Gastroesophageal sphincter (tissue), 4 donors: ENCODE results near the gene ADAMTS2. TPM values are rescaled to one million over a fixed set of nuclear protein-coding genes. Genes with fewer than 3 reads are reported as not detected.

Source experiments
- ATAC-seq: fragments of 150-250 bp; one replicate; pipeline ENCODE4 v1.9.1; 2016; ENCODE audit warnings: mild to moderate bottlenecking, moderate library complexity
- H3K27ac ChIP-seq, 4 donors: fragments of 200-600 bp; sonication (generic) in 3 of 4; 1 replicate in 3 of 4; 2 replicates in 1 of 4; pipeline ENCODE4 v1.5.1; 2016 to 2019
- H3K27me3 ChIP-seq: fragments of 200-600 bp; sonication (generic); one replicate; pipeline ENCODE4 v1.5.1; 2019
- H3K36me3 ChIP-seq, 2 donors: fragments of 200-600 bp; sonication (generic); one replicate each; pipeline ENCODE4 v1.5.1; 2019; ENCODE audit warnings: control low read depth in 1 of 2
- H3K4me1 ChIP-seq, 3 donors: fragments of 200-600 bp; sonication (generic); 1 replicate in 2 of 3; 2 replicates in 1 of 3; pipeline ENCODE4 v1.5.1; 2016 to 2019; ENCODE audit warnings: control low read depth in 2 of 3
- H3K4me3 ChIP-seq, 2 donors: fragments of 200-600 bp; sonication (generic); one replicate each; pipeline ENCODE4 v1.5.1; 2019; ENCODE audit warnings: mild to moderate bottlenecking in 1 of 2, moderate library complexity in 1 of 2
- H3K9me3 ChIP-seq, 3 donors: fragments of 200-600 bp; sonication (generic); one replicate each; pipeline ENCODE4 v1.5.1; 2017 to 2019; ENCODE audit warnings: control low read depth in 2 of 3
- EP300 ChIP-seq: sonication (generic); formaldehyde crosslinking; IDR thresholded peaks from one replicate; pipeline ENCODE4 v1.6.1; 2017; ENCODE audit warnings: antibody characterized with exemption, mild to moderate bottlenecking
- POLR2A ChIP-seq, 2 donors: fragments of 450-650 bp; IDR thresholded peaks; one replicate each; pipeline ENCODE4 v1.6.1; 2017; ENCODE audit warnings: antibody characterized with exemption in 2 of 2, mild to moderate bottlenecking in 2 of 2, moderate library complexity in 1 of 2
- POLR2AphosphoS5 ChIP-seq: sonication (generic); formaldehyde crosslinking; IDR thresholded peaks from one replicate; pipeline ENCODE4 v1.6.1; 2017; ENCODE audit warnings: antibody characterized with exemption
- WGBS, 2 donors: methylation state at CpG; one replicate each; pipeline ENCODE4 v1.1.5; 2018; ENCODE audit warnings: low coverage in 1 of 2; 5-methylcytosine and 5-hydroxymethylcytosine counted together
- total RNA-seq, 4 donors: library from RNA; depleted of rRNA; stranded (reverse); fragments of >200 nt; gene quantifications; one replicate each; pipeline ENCODE4 v1.1.0, GENCODE V29; 2016
- TF ChIP-seq, protein P1 (sequence below), 4 experiments: fragments of 200-600 bp in 2 of 4; fragments of 450-650 bp in 2 of 4; sonication (generic) in 1 of 4; IDR thresholded peaks; one replicate each; pipeline ENCODE4 v1.5.1; 2017 to 2019; ENCODE audit warnings: antibody characterized with exemption in 4 of 4, mild to moderate bottlenecking in 2 of 4, moderate library complexity in 2 of 4

Gene ADAMTS2
- total RNA-seq, 4 donors from 2014 or later, result 14.8 to 24.8 (median 22.6) TPM

DNA sequence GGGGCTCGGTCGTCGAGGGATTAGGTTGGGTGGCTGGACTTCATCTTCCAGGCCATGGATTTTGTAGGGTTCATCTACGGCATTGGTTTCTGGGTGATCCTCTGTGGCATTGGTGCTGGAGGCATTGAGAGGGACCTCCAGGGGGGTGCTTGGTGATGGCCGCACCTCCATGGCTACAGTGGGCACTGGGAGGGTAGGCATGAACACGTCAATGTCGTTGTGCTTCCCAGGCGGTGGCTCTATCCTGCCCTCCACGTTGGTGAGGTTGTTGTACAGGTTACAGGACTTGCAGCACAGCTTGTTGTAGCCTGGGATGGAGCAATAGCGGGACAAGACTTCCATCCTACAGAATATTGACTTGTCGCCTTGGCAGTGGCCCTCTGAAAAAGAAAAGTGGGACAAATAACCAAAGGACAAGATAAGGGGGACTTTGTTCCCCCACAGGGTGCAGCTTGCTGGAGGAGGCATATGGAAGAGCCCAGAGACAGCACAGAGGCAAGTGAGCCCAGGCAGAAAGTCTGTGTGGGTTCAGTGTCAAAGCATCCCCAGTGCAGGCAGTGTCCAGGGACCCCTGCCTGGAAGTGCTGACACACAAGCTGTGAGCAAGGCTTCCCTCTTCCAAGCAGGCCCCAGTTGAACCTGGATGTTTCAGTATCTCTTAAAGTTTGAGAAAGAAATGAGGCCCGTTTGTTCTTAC is 231.2 kb downstream of the ADAMTS2 start:
- no peak overlapping the region for H3K4me3 ChIP-seq
- TF ChIP-seq POLR2A (IDR thresholded peaks at IDR 0.05), result no peak
- TF ChIP-seq EP300, result no peak
- TF ChIP-seq, protein P1, sequence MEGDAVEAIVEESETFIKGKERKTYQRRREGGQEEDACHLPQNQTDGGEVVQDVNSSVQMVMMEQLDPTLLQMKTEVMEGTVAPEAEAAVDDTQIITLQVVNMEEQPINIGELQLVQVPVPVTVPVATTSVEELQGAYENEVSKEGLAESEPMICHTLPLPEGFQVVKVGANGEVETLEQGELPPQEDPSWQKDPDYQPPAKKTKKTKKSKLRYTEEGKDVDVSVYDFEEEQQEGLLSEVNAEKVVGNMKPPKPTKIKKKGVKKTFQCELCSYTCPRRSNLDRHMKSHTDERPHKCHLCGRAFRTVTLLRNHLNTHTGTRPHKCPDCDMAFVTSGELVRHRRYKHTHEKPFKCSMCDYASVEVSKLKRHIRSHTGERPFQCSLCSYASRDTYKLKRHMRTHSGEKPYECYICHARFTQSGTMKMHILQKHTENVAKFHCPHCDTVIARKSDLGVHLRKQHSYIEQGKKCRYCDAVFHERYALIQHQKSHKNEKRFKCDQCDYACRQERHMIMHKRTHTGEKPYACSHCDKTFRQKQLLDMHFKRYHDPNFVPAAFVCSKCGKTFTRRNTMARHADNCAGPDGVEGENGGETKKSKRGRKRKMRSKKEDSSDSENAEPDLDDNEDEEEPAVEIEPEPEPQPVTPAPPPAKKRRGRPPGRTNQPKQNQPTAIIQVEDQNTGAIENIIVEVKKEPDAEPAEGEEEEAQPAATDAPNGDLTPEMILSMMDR (IDR thresholded peaks at IDR 0.05), result no peak
- H3K27ac ChIP-seq, result no peak overlapping the region
- peaks cover 0 to 19% of the 10 kb centered on the region in 2 donors for H3K36me3 ChIP-seq
- H3K9me3 ChIP-seq, result peaks cover 0 to 85% (median 2%) of the 10 kb centered on the region in 3 donors
- H3K4me1 ChIP-seq, result no peaks in the 10 kb centered on the region
- ATAC-seq, result no peak
- no peaks in the 10 kb centered on the region for H3K27me3 ChIP-seq
- 89 to 96% methylated on average over 3 to 5 of the region's 12 CpGs for WGBS, 2 donors

DNA sequence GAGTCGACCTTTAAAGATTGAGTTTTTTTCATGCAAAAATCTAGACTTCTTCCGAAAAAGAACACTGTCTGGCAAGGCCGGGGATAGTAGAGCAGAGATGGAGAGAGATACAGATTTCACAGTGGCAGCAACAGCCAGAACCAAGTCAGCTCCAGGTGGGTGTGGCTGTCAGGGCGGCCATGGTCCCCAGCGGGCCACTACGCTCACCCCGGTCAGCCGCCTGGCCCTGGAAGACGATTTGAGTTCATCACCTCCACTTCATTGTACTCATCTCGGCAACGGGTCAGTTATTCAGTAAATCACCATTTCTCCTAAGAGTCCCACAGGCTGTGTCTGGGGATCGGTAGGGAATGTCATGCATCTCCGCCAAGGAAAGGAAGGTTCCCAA is 232.1 kb downstream of the ADAMTS2 start:
- Histone ChIP-seq H3K27ac (no peak overlapping the region), H3K4me1 (no peaks in the 10 kb centered on the region), H3K4me3 (no peak overlapping the region), H3K36me3 (peaks cover 0 to 19% of the 10 kb centered on the region in 2 donors), H3K27me3 (no peaks in the 10 kb centered on the region), H3K9me3 (peaks cover 0 to 95% (median 2%) of the 10 kb centered on the region in 3 donors)
- ATAC-seq, result no peak
- TF ChIP-seq POLR2AphosphoS5 (no peak), EP300 (no peak), POLR2A (IDR thresholded peaks at IDR 0.05) (no peak)
- TF ChIP-seq, protein P1 (IDR thresholded peaks at IDR 0.05), result no peak
- WGBS, 2 donors, result 89 to 95% methylated on average over 9 to 11 of the region's 13 CpGs

DNA sequence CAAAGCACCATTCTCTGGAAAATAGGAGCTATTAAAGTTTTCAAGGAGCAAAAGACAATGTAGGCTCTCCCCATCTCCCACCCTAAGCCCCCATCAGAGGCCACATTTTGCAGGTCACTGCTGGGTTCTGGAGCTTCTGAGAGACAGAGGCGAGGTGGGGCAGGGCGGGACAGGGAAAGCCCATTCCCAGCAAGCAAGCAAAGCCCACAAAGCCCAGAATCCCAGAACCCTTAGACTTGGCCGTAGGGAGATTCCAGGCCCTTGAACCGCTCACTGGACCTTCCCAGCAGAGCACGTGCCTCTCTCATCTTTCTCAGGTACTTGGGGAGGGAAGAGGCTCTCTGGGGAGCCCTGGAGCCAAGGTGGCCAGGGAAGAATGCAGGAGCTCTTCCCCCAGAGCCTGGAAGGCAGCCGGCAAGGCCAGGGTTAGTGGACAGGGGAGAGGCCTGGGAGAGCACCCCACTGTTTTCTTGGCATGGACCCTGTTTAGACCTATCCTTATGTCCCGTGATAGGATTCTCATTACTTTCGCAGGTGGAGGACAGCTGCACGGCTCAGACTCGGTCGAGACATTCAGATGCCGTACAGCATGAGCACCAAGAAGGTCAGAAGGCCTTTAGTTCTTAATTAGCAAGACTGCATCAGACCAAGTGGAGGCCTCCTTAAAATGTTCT is 232.7 kb downstream of the ADAMTS2 start:
- no peak overlapping the region for H3K27ac ChIP-seq
- TF ChIP-seq POLR2AphosphoS5 (no peak), POLR2A (IDR thresholded peaks at IDR 0.05) (no peak), EP300 (no peak)
- TF ChIP-seq, protein P1 (IDR thresholded peaks at IDR 0.05), result no peak
- H3K9me3 ChIP-seq, result peaks cover 0 to 98% (median 2%) of the 10 kb centered on the region in 3 donors
- ATAC-seq, result no peak
- WGBS, 2 donors, result 92 to 96% methylated on average over 2 to 6 of the region's 12 CpGs
- no peaks in the 10 kb centered on the region for H3K27me3 ChIP-seq
- H3K4me3 ChIP-seq, result no peak overlapping the region
- H3K4me1 ChIP-seq, result no peaks in the 10 kb centered on the region
- H3K36me3 ChIP-seq, result peaks cover 0 to 19% of the 10 kb centered on the region in 2 donors

DNA sequence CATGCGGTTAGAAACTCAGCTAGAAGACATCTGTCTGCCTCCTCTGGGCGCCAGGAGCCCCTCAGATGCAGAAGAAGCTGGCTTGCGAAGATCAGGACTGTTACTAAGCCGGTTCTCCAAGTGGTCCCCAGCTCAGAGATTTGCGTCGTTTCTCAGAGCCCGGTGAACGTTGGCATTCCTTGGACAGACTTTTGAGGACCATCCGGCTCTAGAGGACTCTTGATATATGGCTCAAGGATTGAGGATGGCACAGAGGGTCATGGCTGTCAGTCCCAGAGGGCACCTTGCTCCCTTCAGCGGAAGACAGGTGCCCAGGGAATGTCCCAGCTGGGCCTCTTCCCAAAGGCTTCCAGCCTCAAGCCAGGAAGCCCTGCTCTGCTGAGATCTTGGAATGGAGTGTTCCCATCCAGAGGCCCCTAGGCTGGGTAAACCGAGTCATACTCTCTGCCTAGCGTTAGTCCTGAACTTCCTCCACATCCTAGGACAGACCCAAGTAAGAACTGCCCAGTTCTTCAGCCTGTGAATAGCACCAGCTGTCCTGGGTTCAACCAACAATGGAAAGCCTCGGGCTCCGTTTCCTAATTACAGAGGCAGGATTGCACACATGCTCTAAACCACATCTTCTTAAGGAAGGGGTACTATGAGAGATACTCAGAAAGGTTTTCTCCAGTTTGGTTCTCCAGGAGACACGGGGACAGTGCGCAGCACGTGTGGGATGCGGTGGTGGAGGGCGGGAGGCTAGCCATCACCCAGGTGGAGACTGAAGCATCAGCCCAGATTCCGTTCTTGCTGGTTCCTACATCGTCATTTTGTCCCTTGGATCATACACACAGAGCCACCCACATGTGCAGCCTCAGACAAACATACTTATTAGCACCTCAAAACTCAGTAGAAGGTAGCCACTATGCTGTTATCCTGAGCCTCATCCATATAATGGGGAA is 233.7 kb downstream of the ADAMTS2 start:
- H3K4me1 ChIP-seq, result no peaks in the 10 kb centered on the region
- no peak overlapping the region for H3K4me3 ChIP-seq
- no peaks in the 10 kb centered on the region for H3K27me3 ChIP-seq
- TF ChIP-seq, protein P1 (IDR thresholded peaks at IDR 0.05), result no peak
- TF ChIP-seq EP300 (no peak), POLR2AphosphoS5 (no peak), POLR2A (IDR thresholded peaks at IDR 0.05) (no peak)
- no peak overlapping the region for H3K27ac ChIP-seq
- H3K9me3 ChIP-seq, result peaks cover 0 to 96% (median 2%) of the 10 kb centered on the region in 3 donors
- peaks cover 0 to 19% of the 10 kb centered on the region in 2 donors for H3K36me3 ChIP-seq
- 90 to 93% methylated on average over 3 to 16 of the region's 21 CpGs for WGBS, 2 donors
- ATAC-seq, result no peak
